Activated naive CD8-positive, alpha-beta T cell treated with anti-CD3 and anti-CD28 coated beads, Interleukin-2, amount 50 U/mL, for 16 hours (primary cell): ENCODE measurements around the gene PAXIP1.
"Not testable (repeated sequence)": the region's sequence is repeated elsewhere in the genome, so short reads cannot be mapped to it uniquely, and the experiment has no call there.

Experiments
- DNase-seq: peaks from one replicate; pipeline ENCODE4 v3.0.0-alpha.2; 2020; ENCODE audit warnings: low read depth, low spot score

The PAXIP1 gene

GRCh38 chr7:155003092-155003375 is at the start of gene PAXIP1:
PAXIP1 (minus strand) TSS chr7:155003124; CDS start chr7:155002929, 195 bp downstream.
- peak; percentile 21 for DNase-seq

GRCh38 chr7:155051355-155051754 is 48.4 kb upstream of the PAXIP1 start:
- DNase-seq, result no peak

- no peak for DNase-seq
Observed at GRCh38 chr7:155048006-155048405, 45.1 kb upstream of the PAXIP1 start.

- no peak for DNase-seq
Observed at GRCh38 chr7:155043756-155044155, 40.8 kb upstream of the PAXIP1 start.

- no peak for DNase-seq
Observed at GRCh38 chr7:155038335-155038734, 35.4 kb upstream of the PAXIP1 start.

- not testable (repeated sequence) for DNase-seq
Observed at GRCh38 chr7:155034495-155034894, 31.6 kb upstream of the PAXIP1 start.

GRCh38 chr7:155032978-155033377 is 30.1 kb upstream of the PAXIP1 start:
- DNase-seq, result no peak

- DNase-seq, result no peak
Observed at GRCh38 chr7:155027879-155028278, 25.0 kb upstream of the PAXIP1 start.

GRCh38 chr7:155021699-155022145 is 18.8 kb upstream of the PAXIP1 start:
- no peak for DNase-seq

GRCh38 chr7:155020996-155021395 is 18.1 kb upstream of the PAXIP1 start:
- no peak for DNase-seq

GRCh38 chr7:155017834-155018233 is 14.9 kb upstream of the PAXIP1 start:
- DNase-seq, result no peak

- DNase-seq, result no peak
Observed at GRCh38 chr7:155011086-155011485, 8.2 kb upstream of the PAXIP1 start.

- no peak for DNase-seq
Observed at GRCh38 chr7:155009570-155010157, 6.7 kb upstream of the PAXIP1 start.

- no peak for DNase-seq
Observed at GRCh38 chr7:155007947-155008346, 5.0 kb upstream of the PAXIP1 start.

- DNase-seq, result peak; percentile 68
Observed at GRCh38 chr7:155003376-155004214, 671 bp upstream of the PAXIP1 start.

GRCh38 chr7:155002411-155003091 is 373 bp downstream of the PAXIP1 start:
- no peak for DNase-seq

GRCh38 chr7:155001756-155002410 is 1.0 kb downstream of the PAXIP1 start:
- no peak for DNase-seq

- no peak for DNase-seq
Observed at GRCh38 chr7:155000795-155001194, 2.1 kb downstream of the PAXIP1 start.

- DNase-seq, result no peak
Observed at GRCh38 chr7:154998481-154998880, 4.4 kb downstream of the PAXIP1 start.

- no peak for DNase-seq
Observed at GRCh38 chr7:154997840-154998370, 5.0 kb downstream of the PAXIP1 start.

- DNase-seq, result no peak
Observed at GRCh38 chr7:154996756-154997155, 6.2 kb downstream of the PAXIP1 start.

GRCh38 chr7:154996101-154996500 is 6.8 kb downstream of the PAXIP1 start:
- no peak for DNase-seq
